ENCODE results near the gene PTCD1.

DNA sequence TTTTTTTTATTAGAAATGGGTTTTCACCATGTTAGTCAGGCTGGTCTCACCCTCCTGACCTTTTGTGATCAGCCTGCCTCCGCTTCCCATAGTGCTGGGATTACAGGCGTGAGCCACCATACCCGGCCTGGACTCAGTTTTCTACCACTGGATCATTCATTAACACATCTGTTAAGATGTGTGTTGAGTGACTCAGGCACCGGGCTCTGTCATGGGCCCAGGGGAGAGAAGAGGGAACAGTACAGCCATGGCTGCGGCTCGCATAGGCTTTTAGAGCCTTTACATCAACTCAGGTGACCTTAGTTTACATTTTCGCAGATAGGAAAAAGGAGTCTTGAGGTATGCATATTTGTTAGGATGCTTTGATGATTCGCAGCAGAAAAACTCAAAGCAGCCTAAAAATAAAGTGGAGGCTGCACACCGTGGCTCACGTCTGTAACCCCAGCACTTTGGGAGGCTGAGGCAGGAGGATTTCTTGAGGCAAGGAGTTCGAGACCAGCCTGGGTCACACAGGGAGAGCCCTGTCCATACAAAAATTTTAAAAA, 67.2 kb downstream of the PTCD1 start:
- TF ChIP-seq POLR2A (IDR thresholded peaks at IDR 0.05), result no peak
- TF ChIP-seq, protein P1, sequence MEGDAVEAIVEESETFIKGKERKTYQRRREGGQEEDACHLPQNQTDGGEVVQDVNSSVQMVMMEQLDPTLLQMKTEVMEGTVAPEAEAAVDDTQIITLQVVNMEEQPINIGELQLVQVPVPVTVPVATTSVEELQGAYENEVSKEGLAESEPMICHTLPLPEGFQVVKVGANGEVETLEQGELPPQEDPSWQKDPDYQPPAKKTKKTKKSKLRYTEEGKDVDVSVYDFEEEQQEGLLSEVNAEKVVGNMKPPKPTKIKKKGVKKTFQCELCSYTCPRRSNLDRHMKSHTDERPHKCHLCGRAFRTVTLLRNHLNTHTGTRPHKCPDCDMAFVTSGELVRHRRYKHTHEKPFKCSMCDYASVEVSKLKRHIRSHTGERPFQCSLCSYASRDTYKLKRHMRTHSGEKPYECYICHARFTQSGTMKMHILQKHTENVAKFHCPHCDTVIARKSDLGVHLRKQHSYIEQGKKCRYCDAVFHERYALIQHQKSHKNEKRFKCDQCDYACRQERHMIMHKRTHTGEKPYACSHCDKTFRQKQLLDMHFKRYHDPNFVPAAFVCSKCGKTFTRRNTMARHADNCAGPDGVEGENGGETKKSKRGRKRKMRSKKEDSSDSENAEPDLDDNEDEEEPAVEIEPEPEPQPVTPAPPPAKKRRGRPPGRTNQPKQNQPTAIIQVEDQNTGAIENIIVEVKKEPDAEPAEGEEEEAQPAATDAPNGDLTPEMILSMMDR (IDR thresholded peaks at IDR 0.05), result no peak

Measured in testis (tissue), 2 donors.